ENCODE data around the gene DLG2.

DLG2 gene

GRCh38 chr11:83661491-83662350 lies 1965.4 kb downstream of the DLG2 start:
- no peak for FAIRE-seq

DNA sequence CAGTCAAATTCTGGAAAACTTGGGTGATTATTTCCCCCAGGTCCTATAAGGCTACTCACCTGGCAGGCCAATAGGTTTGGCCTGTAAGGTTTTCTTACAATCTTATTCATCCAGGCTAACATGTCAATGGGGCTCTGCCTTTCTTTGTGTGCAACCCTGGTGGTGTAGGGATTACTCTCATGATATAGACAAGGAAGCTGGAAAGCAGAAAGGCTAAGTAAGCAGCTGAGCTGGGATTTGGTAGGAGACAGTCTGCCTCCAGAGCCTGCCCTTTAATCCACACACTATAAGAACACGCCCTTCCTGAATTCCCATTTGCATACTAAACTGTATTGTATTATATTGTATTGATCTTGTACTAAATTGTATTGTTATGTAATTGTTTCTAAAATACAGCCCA lies 1967.7 kb downstream of the DLG2 start:
- no peak for FAIRE-seq

DNA sequence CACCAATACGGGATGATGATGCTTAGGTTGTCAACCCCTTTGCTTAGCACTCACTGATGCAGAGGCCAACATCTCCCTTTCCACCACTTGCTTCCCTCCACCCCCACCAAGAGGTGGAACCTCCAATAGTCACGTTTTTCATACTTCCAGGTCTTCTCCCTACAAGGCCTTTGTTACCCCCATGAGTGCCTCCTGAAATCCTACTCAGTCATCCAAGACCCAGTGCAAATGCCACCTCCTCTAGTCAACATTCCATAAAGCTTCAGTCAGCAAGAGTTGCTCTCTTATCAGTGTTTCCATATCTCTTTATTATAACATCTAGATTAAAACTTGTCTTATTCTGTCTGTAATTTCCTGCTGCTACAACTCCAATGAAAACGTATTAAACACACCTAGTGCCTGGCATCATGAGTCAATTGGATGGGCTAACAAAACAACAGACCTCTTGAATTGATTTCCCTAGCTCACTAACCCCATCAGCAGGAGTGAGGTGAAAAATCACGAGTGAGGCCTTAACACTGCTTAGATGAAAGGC lies 1970.3 kb downstream of the DLG2 start:
- FAIRE-seq, result no peak

DNA sequence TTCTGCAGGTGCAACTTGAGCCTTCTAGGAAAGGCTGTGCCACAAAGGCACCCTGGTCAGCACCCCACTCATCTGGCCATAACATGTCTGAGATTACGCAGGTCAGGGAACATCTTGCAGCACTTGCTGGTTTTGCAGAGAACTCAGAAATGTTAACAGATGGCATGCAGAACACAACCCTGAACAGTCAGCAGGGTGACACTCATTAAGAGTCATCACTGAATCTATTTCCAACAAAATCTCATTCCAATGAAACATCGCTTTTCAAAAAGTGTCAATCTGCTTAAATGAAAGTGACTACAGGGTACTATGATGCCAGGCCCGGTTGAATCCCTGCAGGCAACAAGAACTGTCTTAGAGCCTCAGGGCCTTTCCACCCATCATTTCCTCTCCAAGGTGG lies 1971.2 kb downstream of the DLG2 start:
- FAIRE-seq, result no peak

DNA sequence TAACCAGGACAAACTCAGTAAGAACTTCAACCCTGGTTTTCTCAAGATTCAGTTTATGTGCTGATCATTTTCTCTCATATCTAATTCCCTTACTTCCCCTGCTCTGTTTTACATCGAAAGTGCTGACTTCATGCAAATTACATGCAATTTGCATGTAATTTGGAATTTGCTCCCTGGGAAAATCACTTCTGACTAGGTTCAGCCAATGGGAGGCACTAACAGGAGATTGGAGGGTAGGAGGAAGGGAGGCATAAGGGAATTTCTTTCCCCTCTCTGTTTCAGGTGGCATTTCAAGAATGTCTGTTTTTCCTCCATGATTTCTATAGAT lies 1977.7 kb downstream of the DLG2 start:
- FAIRE-seq, result no peak

- FAIRE-seq, result no peak
Observed at GRCh38 chr11:83648610-83649527, 1978.3 kb downstream of the DLG2 start.

- FAIRE-seq, result no peak
Observed at GRCh38 chr11:83645561-83645960, 1981.6 kb downstream of the DLG2 start.

- FAIRE-seq, result no peak
Observed at GRCh38 chr11:83643115-83643514, 1984.0 kb downstream of the DLG2 start.

- FAIRE-seq, result no peak
Observed at GRCh38 chr11:83642500-83642899, 1984.6 kb downstream of the DLG2 start.

- FAIRE-seq, result no peak
Observed at GRCh38 chr11:83641511-83641910, 1985.6 kb downstream of the DLG2 start.

DNA sequence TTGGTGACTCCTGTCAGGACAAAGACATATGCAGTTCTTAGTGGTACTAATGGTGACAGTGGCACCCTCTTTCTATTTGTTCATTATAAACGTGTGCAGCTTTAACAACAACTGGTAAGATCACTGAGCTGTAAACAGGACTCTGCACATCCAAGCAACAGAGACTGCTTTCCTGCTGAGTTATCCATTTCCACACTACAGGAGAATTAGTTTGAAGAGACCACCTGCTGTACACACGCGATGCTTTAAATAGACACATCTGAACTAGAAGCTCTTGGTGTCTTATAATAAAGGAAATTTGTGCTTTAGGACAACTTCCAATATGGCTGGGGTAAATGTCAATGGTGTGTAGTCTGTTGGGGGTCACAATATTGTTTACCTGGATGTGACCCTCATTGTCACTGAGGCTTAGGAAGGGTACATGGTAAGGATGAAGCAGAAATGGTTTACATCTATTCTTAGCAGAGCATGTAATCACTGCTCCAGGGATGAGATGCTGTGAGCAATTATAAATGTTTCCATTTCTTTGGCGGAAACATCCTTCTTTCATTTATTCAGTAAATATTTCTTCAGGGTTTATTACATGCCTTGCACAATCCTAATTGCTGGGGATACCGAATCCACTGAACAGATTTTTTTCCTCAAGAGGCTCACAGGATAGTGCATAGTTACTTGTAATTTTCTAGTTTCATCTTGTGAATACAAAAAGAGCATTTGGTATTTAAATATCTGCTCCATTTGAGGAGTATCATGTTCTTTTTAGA lies 1987.0 kb downstream of the DLG2 start:
- FAIRE-seq, result no peak

- no peak for FAIRE-seq
Observed at GRCh38 chr11:83635166-83635565, 1992.0 kb downstream of the DLG2 start.

GRCh38 chr11:83630211-83630610 lies 1996.9 kb downstream of the DLG2 start:
- FAIRE-seq, result no peak

- FAIRE-seq, result no peak
Observed at GRCh38 chr11:83629775-83630174, 1997.4 kb downstream of the DLG2 start.

- no peak for FAIRE-seq
Observed at GRCh38 chr11:83628622-83629355, 1998.4 kb downstream of the DLG2 start.

- no peak for FAIRE-seq
Observed at GRCh38 chr11:83625336-83625735, 2001.8 kb downstream of the DLG2 start.

GRCh38 chr11:83617671-83618070 lies 2009.5 kb downstream of the DLG2 start:
- FAIRE-seq, result no peak

GRCh38 chr11:83613767-83614121 lies 2013.4 kb downstream of the DLG2 start:
- no peak for FAIRE-seq

- no peak for FAIRE-seq
Observed at GRCh38 chr11:83612891-83613766, 2014.0 kb downstream of the DLG2 start.

GRCh38 chr11:83611600-83611999 lies 2015.5 kb downstream of the DLG2 start:
- no peak for FAIRE-seq

DNA sequence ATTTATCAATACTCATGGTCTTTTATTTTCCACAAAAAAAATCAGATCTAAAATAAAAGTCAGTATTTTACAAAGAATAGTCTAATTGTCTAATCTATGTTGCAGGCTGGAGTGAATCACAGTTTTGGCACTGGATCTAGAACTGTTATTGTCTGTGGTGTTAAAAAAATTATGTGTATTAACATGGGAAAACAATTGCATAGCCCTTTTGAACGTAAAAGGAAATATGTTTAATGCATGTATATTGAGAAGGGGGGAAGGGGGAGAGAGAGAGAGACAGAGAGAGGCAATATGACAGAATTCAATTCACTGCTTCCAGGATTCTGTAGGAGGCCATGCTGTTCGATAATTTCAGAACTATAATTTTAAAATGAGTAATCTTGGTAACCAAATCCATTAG lies 2016.1 kb downstream of the DLG2 start:
- FAIRE-seq, result no peak
